ENCODE data around the gene UTS2B.
"Not testable (repeated sequence)": the region's sequence is repeated elsewhere in the genome, so short reads cannot be mapped to it uniquely, and the experiment has no call there.

UTS2B gene

DNA sequence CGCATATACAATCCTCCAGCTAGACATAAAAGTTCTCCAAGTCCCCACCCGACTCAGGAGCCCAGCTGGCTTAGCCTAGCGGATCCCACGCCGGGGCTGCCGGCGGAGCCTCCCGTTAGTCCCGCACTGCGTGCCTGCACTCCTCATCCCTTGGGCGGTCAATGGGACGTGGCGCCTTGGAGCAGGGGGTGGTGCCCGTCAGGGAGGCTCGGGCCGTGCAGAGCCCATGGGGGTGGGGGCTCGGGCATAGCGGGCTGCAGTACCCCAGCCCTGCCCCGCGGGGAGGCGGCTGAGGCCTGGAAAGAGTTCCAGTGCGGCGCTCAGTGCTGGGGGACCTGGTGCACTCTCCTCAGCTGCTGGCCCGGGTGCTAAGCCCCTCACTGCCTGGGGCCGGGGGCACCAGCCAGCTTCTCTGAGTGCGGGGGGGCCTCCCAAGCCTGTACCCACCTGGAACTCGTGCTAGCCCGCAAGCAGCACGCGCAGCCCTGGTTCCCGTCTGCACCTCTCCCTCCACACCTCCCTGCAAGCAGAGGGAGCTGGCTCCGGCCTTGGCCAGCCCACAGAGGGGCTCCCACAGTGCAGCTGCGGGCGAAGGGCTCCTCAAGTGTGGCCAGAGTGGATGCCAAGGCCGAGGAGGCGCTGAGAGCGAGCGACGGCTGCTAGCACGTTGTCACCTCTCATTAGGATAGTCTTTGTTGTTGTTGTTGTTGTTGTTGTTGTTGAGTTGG is 13.3 kb downstream of the UTS2B start:
- DNase-seq, result no peak

DNA sequence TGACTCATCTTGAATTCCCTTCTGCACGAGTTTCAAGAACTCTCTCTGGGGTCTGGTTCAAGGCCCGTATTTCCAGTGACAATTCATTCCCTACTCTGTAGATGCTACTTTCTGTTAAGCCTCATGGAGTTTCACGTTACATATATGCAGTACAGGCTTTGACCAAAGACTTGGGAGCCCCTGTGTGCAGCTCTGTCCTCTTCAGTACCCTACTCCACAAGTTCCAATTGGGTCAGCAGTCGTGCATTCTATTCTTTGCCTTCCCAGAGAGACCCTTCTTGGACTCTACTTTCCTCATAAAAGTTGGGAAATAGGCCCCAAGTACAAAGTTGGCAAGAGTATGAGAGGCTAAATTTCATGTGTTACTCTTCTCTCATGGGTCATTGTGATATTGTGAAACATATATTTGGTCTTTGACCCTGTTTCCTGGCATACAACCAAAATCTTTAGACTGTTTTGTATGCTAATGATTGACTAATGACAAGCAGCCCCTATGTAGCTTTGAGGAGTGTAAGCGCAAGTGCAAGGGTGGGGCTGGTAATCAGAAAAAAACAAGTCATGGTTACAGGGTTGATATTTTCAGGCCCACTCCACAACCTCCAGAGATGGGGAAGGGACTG is 16.1 kb downstream of the UTS2B start:
- no peak for DNase-seq

DNA sequence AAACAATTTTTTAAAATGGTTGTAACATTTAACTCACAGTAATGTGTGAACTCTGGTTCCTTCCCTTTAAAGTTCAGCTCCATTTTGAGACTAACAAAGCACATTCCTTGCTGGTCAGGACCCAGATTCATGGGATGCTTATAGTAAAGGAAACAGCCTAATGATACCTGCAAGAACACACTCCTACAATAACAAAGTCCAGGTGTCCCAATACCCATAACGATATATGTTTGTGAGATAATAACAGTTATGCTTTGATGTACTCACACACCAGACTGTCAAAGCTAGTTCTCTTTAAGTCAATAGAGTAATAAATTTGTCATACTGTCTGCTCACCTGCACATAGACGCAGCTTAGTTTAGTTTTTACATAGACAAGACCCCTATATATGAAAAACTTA is 17.0 kb downstream of the UTS2B start:
- DNase-seq, result no peak

DNA sequence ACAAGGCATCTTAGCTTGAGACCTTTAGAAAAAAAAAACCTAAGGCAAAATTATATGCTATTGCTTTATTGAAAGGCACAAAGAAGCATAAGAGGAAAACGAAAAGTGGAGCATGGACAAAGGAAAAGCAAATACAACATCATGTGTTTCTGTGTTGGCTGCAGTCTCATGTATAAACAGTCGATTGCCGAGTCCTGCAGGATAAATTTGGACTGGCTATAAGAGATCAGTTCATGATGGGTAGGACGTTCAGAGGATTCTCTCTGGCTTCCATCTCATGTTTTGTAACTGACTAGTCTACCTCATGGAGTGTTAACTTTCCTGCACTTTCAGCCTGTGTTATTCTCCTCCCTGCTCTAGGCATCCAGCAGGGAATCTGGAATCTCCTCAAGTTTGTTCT is 23.0 kb downstream of the UTS2B start:
- DNase-seq, result no peak

DNA sequence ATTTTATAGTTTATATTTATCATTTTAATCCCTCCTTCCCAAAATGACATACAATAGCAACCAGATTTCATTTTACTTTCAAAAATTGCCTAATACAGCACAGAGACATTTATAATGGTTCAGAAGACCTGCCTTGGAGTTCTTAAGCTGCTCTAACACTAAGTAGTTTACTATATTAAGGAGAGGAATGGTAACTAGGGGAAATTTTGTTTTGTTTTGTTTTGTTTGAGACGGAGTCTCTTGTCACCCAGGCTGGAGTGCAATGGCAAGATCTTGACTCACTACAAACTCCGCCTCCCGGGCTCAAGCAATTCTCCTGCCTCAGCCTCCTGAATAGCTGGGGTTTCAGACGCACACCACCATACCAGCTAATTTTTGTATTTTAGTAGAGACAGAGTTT is 23.9 kb downstream of the UTS2B start:
- no peak for DNase-seq

GRCh38 chr3:191303596-191303995 is 26.7 kb downstream of the UTS2B start:
- no peak for DNase-seq

GRCh38 chr3:191302451-191302850 is 27.9 kb downstream of the UTS2B start:
- no peak for DNase-seq

GRCh38 chr3:191301782-191302411 is 28.4 kb downstream of the UTS2B start:
- DNase-seq, result no peak

- DNase-seq, result no peak
Measured at GRCh38 chr3:191301017-191301416, 29.3 kb downstream of the UTS2B start.

GRCh38 chr3:191300422-191300821 is 29.9 kb downstream of the UTS2B start:
- DNase-seq, result no peak

GRCh38 chr3:191298846-191299245 is 31.5 kb downstream of the UTS2B start:
- DNase-seq, result no peak

DNA sequence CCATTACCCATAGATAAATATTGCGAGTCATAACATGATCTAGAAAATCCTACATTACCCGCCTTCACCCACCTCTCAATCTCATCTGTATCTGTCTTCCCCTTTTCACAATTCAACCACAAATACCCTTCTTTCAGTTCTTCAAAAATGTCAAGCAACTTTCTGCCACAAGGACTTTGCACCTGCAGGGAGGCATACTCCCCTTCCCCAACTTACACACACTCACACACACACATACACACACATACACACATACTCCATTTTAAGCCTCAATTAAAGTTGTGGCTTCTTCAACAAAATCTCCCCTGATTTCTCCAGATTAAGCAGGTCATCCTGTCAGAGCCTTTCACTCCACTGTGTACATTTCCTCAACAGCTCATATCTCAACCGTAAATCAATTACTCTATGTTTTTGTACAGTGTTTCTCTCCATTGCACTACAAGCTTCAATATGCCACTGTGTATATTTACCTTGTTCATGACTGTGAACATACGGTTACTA is 34.2 kb downstream of the UTS2B start:
- peak; percentile 2 for DNase-seq

DNA sequence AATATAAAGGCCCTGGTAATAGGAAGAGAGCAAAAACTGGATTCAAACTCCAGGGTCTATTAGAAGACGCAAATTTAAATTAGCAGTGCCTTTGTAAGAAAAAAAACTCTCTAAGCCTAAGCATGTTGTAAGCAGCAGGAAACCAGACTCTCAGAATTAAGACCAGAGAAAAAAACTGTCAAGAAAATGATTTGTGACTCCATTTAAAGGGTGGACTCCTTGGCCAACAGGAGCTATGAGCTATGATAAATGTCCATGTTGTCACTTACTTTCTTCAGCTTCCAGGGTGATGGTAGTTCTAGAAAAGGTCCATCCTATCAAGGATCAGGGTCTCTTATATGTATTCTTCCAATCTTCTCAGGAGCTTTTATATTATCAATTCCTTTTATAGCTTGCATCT is 36.0 kb downstream of the UTS2B start:
- no peak for DNase-seq

- no peak for DNase-seq
Measured at GRCh38 chr3:191292243-191293015, 37.9 kb downstream of the UTS2B start.

DNA sequence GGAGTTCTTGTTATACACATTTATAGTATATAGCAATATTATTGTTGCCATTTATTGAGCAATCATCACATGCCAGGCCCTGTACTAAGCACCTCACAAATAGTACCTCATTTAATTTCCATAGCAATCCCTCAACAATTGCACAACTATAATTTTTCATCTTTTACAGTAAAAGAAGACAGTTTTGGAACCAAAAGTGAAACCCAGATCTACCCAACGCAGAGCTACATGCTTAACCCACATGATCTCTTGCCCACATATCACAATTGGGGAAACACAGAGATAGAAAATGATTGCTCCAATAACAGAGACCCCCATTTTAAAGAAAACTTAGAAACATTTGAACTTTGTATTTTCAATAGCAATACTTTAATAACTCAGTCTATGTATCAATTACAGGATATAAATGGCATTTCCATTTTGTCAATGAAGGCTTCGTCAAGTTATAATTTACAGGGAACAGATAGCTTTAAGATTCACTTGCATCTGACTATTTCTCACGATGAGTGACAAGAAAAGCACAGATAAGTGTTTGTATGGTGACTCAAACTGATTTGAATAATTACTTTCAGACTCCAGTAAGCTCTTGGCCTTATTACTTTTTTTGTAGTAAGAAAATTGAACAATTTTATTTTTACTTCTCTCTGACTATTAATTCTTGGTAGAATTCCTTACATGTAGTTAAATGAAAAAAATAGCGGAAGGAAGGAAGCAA is 39.9 kb downstream of the UTS2B start:
- no peak for DNase-seq

DNA sequence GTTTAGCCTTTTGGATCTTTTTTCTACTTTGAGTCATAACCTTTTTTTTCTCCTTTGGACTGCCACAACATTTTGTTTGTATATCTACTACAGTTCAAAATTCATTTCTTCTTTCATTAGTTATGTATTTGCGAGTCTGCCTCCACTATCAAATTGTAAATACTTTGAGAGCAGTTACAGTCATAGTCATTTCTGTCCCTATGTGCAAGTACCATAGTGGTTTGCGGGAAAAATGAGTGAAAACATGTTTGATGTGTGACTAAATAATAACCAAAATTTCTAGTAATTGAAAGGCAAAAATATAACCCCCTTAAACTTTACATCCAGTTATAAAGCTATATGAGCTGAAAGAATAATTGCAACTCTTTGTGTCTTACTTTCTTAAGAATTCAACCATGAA is 46.9 kb downstream of the UTS2B start:
- no peak for DNase-seq

DNA sequence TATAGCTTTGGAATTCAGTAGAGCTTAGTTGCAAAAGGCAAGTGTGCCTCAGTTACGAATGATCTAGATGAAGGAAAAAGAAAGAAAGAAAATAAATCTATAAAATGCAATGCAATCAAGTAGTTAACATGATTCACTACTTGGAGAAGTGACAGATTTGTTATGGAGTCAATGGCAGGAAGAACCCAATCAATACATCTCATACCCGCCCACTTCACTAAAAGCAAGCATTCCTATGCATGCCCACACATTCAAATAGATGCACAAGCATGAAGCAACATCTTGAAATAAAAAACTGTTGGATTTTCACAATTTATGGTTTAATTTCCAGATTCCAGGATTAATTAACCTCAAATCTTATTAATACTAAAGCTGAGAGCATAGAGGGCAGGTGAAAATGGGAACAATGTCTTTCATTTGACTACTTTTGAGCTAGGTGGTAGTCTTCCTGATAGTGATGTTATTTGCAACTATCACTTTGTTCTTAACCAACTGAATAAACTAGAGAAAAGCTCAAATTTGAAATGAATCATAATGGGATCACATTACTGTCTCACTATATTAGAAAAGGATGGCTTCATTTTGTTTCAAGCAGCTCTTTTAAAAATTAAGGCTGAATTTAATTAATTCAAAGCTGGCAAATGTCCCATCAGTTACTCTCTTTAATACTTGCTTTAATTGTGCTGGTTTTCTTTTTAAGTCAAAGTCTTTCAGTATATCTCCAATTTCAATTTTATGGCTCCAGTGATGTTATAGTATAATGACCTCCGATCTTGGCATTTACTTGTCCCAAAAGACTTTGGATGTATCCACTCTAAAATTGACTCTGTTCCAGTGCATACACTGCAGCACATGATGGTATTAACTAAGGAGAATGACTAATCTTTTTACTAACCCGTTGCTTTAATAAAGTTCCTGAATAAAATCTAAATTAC is 47.8 kb downstream of the UTS2B start:
- DNase-seq, result no peak

GRCh38 chr3:191280882-191281281 is 49.4 kb downstream of the UTS2B start:
- no peak for DNase-seq

DNA sequence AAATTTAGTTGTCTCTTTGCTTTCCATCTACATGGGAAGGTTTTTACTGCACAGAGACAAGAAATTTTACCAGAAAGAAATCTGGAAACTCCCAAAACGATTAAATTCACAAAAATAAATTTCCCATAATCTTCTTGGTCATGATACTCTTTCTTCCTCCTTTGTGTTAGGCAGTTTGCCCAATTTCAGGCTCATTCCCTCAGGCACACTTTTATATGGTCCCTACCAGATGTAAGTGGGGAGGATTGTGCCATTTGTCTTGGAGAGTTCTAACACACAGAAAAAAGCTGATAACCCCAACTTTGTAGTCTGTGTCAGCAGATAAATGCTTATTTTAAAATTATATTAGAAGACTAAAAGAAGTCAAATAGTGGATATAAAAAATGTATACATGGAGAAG is 50.2 kb downstream of the UTS2B start:
- DNase-seq, result no peak

- no peak for DNase-seq
Measured at GRCh38 chr3:191275751-191276150, 54.6 kb downstream of the UTS2B start.

- DNase-seq, result not testable (repeated sequence)
Measured at GRCh38 chr3:191275244-191275643, 55.1 kb downstream of the UTS2B start.

Measured in hematopoietic multipotent progenitor cell treated with erythropoietin and hydrocortisone succinate and interleukin-3 and kit ligand, for 6 days (in vitro differentiated cells).